SK-N-SH (cell line): ENCODE measurements around the gene OPCML. TPM values are rescaled to one million over a fixed set of nuclear protein-coding genes. Genes with fewer than 3 reads are reported as not detected.

Experiments used
- CTCF ChIA-PET: fragments of 300-600, 350-600 bp; formaldehyde crosslinking; extraction: SDS; loops from one replicate; lab custom pipeline; 2021; lab: Yijun Ruan, JAX
- POLR2A ChIA-PET: fragments of 350-600 bp; sonication (Branson Sonifier 250); formaldehyde crosslinking; extraction: SDS; loops from one replicate; lab custom pipeline; 2020; ENCODE audit warnings: antibody characterized with exemption, inconsistent platforms; lab: Yijun Ruan, JAX
- DNase-seq: peaks from one replicate; pipeline ENCODE4 v3.0.0; 2012
- H2AFZ ChIP-seq: fragments of 200-600 bp; sonication (generic); 2 replicates; pipeline ENCODE4 v1.8.1; 2016; ENCODE audit warnings: antibody characterized with exemption, mild to moderate bottlenecking, low read depth
- H3F3A ChIP-seq: fragments of 200-600 bp; sonication (generic); replicated peaks from 2 replicates; pipeline ENCODE3; 2016; ENCODE audit warnings: antibody characterized with exemption, mild to moderate bottlenecking; ENCODE audit not compliant: insufficient read depth
- H3K27ac ChIP-seq, 2 experiments: fragments of 200-500 bp in 1 of 2; fragments of 200-600 bp in 1 of 2; sonication (Bioruptor generic) in 1 of 2; sonication (generic), shearing (Covaris generic) in 1 of 2; 2 replicates each; pipeline versions ENCODE4 v1.5.1 to v1.6.1; 2014 to 2016; ENCODE audit warnings: low read depth in 2 of 2, inconsistent platforms in 1 of 2, low read length in 1 of 2, mild to moderate bottlenecking in 1 of 2, mixed read lengths in 1 of 2
- H3K27me3 ChIP-seq: fragments of 200-600 bp; sonication (generic), shearing (Covaris generic); 2 replicates; pipeline ENCODE4 v1.6.1; 2016; ENCODE audit warnings: mixed run types; ENCODE audit not compliant: insufficient read depth
- H3K36me3 ChIP-seq, 2 experiments: fragments of 200-500 bp in 1 of 2; fragments of 200-600 bp in 1 of 2; sonication (Bioruptor generic) in 1 of 2; sonication (generic) in 1 of 2; replicated peaks in 1 of 2; 2 replicates each; pipeline versions ENCODE3 to v1.5.1; 2014 to 2016; ENCODE audit warnings: low read length in 1 of 2, mild to moderate bottlenecking in 1 of 2; ENCODE audit not compliant: insufficient read depth in 2 of 2, control insufficient read depth in 1 of 2
- H3K4me1 ChIP-seq, 2 experiments: fragments of 200-500 bp in 1 of 2; fragments of 200-600 bp in 1 of 2; sonication (Bioruptor generic) in 1 of 2; sonication (generic), shearing (Covaris generic) in 1 of 2; 2 replicates each; pipeline versions ENCODE4 v1.5.1 to v1.6.1; 2014 to 2016; ENCODE audit warnings: low read depth in 1 of 2, low read length in 1 of 2, mixed run types in 1 of 2; ENCODE audit not compliant: insufficient read depth in 2 of 2, control insufficient read depth in 1 of 2
- H3K4me2 ChIP-seq: fragments of 200-600 bp; sonication (generic), shearing (Covaris generic); 2 replicates; pipeline ENCODE4 v1.6.1; 2017; ENCODE audit warnings: mixed run types
- H3K4me3 ChIP-seq, 2 experiments: fragments of 200-500 bp in 1 of 2; fragments of 200-600 bp in 1 of 2; sonication (Bioruptor generic) in 1 of 2; sonication (generic), shearing (Covaris generic) in 1 of 2; 2 replicates each; pipeline versions ENCODE4 v1.5.1 to v1.8.1; 2014 to 2016; ENCODE audit warnings: low read depth in 2 of 2, inconsistent platforms in 1 of 2, low read length in 1 of 2, mild to moderate bottlenecking in 1 of 2, mixed read lengths in 1 of 2, moderate library complexity in 1 of 2
- H3K79me2 ChIP-seq: fragments of 200-600 bp; sonication (generic); 2 replicates; pipeline ENCODE4 v1.8.1; 2017; ENCODE audit warnings: mild to moderate bottlenecking; ENCODE audit not compliant: insufficient read depth
- H3K9ac ChIP-seq: fragments of 200-600 bp; sonication (generic); 2 replicates; pipeline ENCODE4 v1.6.1; 2017; ENCODE audit warnings: mixed run types
- H3K9me2 ChIP-seq: fragments of 200-600 bp; sonication (generic); 2 replicates; pipeline ENCODE4 v1.6.1; 2017; ENCODE audit warnings: mixed run types
- H3K9me3 ChIP-seq: fragments of 200-600 bp; sonication (generic); 2 replicates; pipeline ENCODE4 v1.6.1; 2017; ENCODE audit warnings: mixed run types, mild to moderate bottlenecking, moderate library complexity
- H4K20me1 ChIP-seq: fragments of 200-600 bp; sonication (generic); 2 replicates; pipeline ENCODE4 v1.6.1; 2017; ENCODE audit warnings: mild to moderate bottlenecking, mixed run types; ENCODE audit not compliant: insufficient read depth
- CTCF ChIP-seq: fragments of 200-600 bp; sonication (generic); IDR thresholded peaks from 2 replicates; pipeline ENCODE4 v1.6.1; 2017; ENCODE audit warnings: antibody characterized with exemption, mild to moderate bottlenecking, moderate library complexity
- EZH2phosphoT487 ChIP-seq: fragments of 200-600 bp; sonication (generic); IDR thresholded peaks from 2 replicates; pipeline ENCODE4 v1.6.1; 2017; ENCODE audit warnings: low read depth, mixed run types, mild to moderate bottlenecking, antibody characterized with exemption, moderate library complexity, borderline replicate concordance
- FOXJ3 ChIP-seq: sonication (generic); formaldehyde crosslinking; IDR thresholded peaks from 2 replicates; pipeline ENCODE4 v1.5.1; 2020; ENCODE audit warnings: mild to moderate bottlenecking, missing genetic modification reagents
- GABPA ChIP-seq: IDR thresholded peaks from 2 replicates; pipeline ENCODE4 v1.4.0; 2012; ENCODE audit warnings: low read depth, mild to moderate bottlenecking
- GATA2 ChIP-seq: sonication (generic); formaldehyde crosslinking; IDR thresholded peaks from 2 replicates; pipeline ENCODE4 v1.5.0; 2020; ENCODE audit warnings: mild to moderate bottlenecking, missing genetic modification reagents
- JUND ChIP-seq: IDR thresholded peaks from 2 replicates; pipeline ENCODE4 v1.4.0; 2012
- MAX ChIP-seq: IDR thresholded peaks from 2 replicates; pipeline ENCODE4 v1.4.0; 2012; ENCODE audit warnings: low read depth
- NRF1 ChIP-seq: IDR thresholded peaks from 2 replicates; pipeline ENCODE4 v1.6.1; 2012; ENCODE audit warnings: low read depth, mild to moderate bottlenecking, low read length
- PBX3 ChIP-seq: IDR thresholded peaks from 2 replicates; pipeline ENCODE4; 2012
- RAD21 ChIP-seq: IDR thresholded peaks from 2 replicates; pipeline ENCODE4 v1.6.1; 2012; ENCODE audit warnings: mild to moderate bottlenecking, low read length
- RCOR1 ChIP-seq: fragments of 150-350 bp; IDR thresholded peaks from 2 replicates; pipeline ENCODE4 v1.6.1; 2017; ENCODE audit warnings: antibody characterized with exemption, low read length
- RFX5 ChIP-seq: IDR thresholded peaks from 2 replicates; pipeline ENCODE4 v1.6.1; 2012; ENCODE audit warnings: mild to moderate bottlenecking, improper control_type of control experiment, low read length
- TCF12 ChIP-seq: IDR thresholded peaks from 2 replicates; pipeline ENCODE4 v1.4.0; 2012
- TEAD4 ChIP-seq: IDR thresholded peaks from 2 replicates; pipeline ENCODE4 v1.4.0; 2012; ENCODE audit warnings: mild to moderate bottlenecking, borderline replicate concordance; ENCODE audit not compliant: insufficient read depth
- USF2 ChIP-seq: fragments of 150-350 bp; IDR thresholded peaks from 2 replicates; pipeline ENCODE4 v1.6.1; 2017; ENCODE audit warnings: antibody characterized with exemption, low read length, low read depth, borderline replicate concordance
- YY1 ChIP-seq: IDR thresholded peaks from 2 replicates; pipeline ENCODE4 v1.4.0; 2012; ENCODE audit warnings: low read depth, mild to moderate bottlenecking
- ZBTB33 ChIP-seq: IDR thresholded peaks from 2 replicates; pipeline ENCODE4 v1.4.0; 2012; ENCODE audit warnings: low read depth, borderline replicate concordance
- WGBS: methylation state at CpG from one replicate; pipeline ENCODE4 v1.1.6; 2017; ENCODE audit warnings: low lambda C conversion rate; 5-methylcytosine and 5-hydroxymethylcytosine counted together
- polyA plus RNA-seq, 3 experiments: library from polyadenylated mRNA; depleted of rRNA; stranded (reverse); fragments of >200 nt; gene quantifications; 2 replicates each; pipeline ENCODE4 v1.2.3, GENCODE V29; 2012

OPCML gene
- polyA plus RNA-seq, 1 of the 3 experiments (the other 2 are of a cell fraction) = not detected

GRCh38 chr11:133529807-133530500 lies 2.3 kb downstream of the OPCML start:
- POLR2A ChIA-PET = no interaction called here
- H2AFZ ChIP-seq = no peak overlapping the region
- H3K27ac ChIP-seq = no peak overlapping the region
- no peaks in the 10 kb centered on the region for H3K27me3 ChIP-seq
- no peaks in the 10 kb centered on the region for H3K9me3 ChIP-seq
- no peak for DNase-seq
- CTCF ChIA-PET = interaction anchor here (1.0 kb wide), 1 partner anchor 10 kb away, joined by 3 read pairs; no protein-coding TSS in a partner anchor
- no peaks in the 10 kb centered on the region for H3K79me2 ChIP-seq
- TF ChIP-seq ZBTB33 (no peak), TEAD4 (no peak)
- H3K4me2 ChIP-seq = no peak overlapping the region
- no peak overlapping the region for H3K9ac ChIP-seq
- no peak overlapping the region for H3K4me3 ChIP-seq
- no peaks in the 10 kb centered on the region for H3K9me2 ChIP-seq
- H3F3A ChIP-seq = no peaks in the 10 kb centered on the region
- WGBS = 42% methylated on average over 12 of the region's 18 CpGs
- peaks cover 0 to 9% of the 10 kb centered on the region in 2 experiments; a peak in 1 of 4 replicates for H3K4me1 ChIP-seq
- H3K36me3 ChIP-seq = no peaks in the 10 kb centered on the region
- no peaks in the 10 kb centered on the region for H4K20me1 ChIP-seq

GRCh38 chr11:133526790-133527189 lies 5.5 kb downstream of the OPCML start:
- TF ChIP-seq GATA2 (CRISPR knock-in tag) (no peak), RAD21 (no peak), EZH2phosphoT487 (no peak), NRF1 (no peak), TCF12 (no peak), FOXJ3 (CRISPR knock-in tag) (no peak), GABPA (no peak), RCOR1 (no peak), TEAD4 (no peak), PBX3 (no peak), MAX (no peak), YY1 (no peak), JUND (no peak), CTCF (no peak), USF2 (no peak), RFX5 (no peak)
- no peak overlapping the region for H3K27ac ChIP-seq
- DNase-seq = peak; percentile 61
- no peak overlapping the region for H3K4me3 ChIP-seq
- CTCF ChIA-PET = interaction anchor here (0.6 to 1.0 kb wide), 2 partner anchors 11 to 12 kb away, joined by 3 to 4 read pairs; no protein-coding TSS in a partner anchor
- no peaks in the 10 kb centered on the region for H3F3A ChIP-seq
- no peak overlapping the region for H3K9ac ChIP-seq
- no peaks in the 10 kb centered on the region for H3K27me3 ChIP-seq
- H2AFZ ChIP-seq = no peak overlapping the region
- no peaks in the 10 kb centered on the region for H3K9me3 ChIP-seq
- POLR2A ChIA-PET = no interaction called here
- WGBS = 6% methylated on average over 2 of the region's 3 CpGs
- peaks cover 0 to 9% of the 10 kb centered on the region in 2 experiments; a peak in 1 of 4 replicates for H3K4me1 ChIP-seq
- H4K20me1 ChIP-seq = no peaks in the 10 kb centered on the region
- H3K36me3 ChIP-seq = no peaks in the 10 kb centered on the region
- H3K4me2 ChIP-seq = no peak overlapping the region
- no peaks in the 10 kb centered on the region for H3K9me2 ChIP-seq
- no peaks in the 10 kb centered on the region for H3K79me2 ChIP-seq
